HepG2 (cell line): ENCODE measurements around the gene DNM1. TPM values are rescaled to one million over a fixed set of nuclear protein-coding genes. Genes with fewer than 3 reads are reported as not detected.

Experiments used
- AGO2 ChIP-seq: fragments of 200-400 bp; formaldehyde crosslinking; optimal IDR thresholded peaks from 2 replicates; pipeline ENCODE3; 2017; ENCODE audit warnings: mild to moderate bottlenecking, low read depth, low read length, moderate library complexity
- CCDC6 ChIP-seq: sonication (generic); formaldehyde crosslinking; IDR thresholded peaks from 2 replicates; pipeline ENCODE4 v1.8.1; 2022; ENCODE audit warnings: mild to moderate bottlenecking, missing genetic modification reagents, moderate library complexity
- CENPBD1 ChIP-seq: sonication (generic); formaldehyde crosslinking; IDR thresholded peaks from 2 replicates; pipeline ENCODE4 v1.8.0; 2022; ENCODE audit warnings: missing genetic modification reagents, low read depth, mild to moderate bottlenecking, borderline replicate concordance
- CTCF ChIP-seq: sonication (generic); formaldehyde crosslinking; IDR thresholded peaks from 2 replicates; pipeline ENCODE4 v1.5.0; 2020; ENCODE audit warnings: mild to moderate bottlenecking, missing genetic modification reagents, moderate library complexity
- ESRRA ChIP-seq: sonication (generic); formaldehyde crosslinking; IDR thresholded peaks from 2 replicates; pipeline ENCODE4 v1.5.1; 2020; ENCODE audit warnings: mild to moderate bottlenecking, low read depth, missing genetic modification reagents
- ETV5 ChIP-seq: IDR thresholded peaks from 2 replicates; pipeline ENCODE4 v1.6.1; 2018; ENCODE audit warnings: missing biosample characterization, missing genetic modification reagents, inconsistent platforms, borderline replicate concordance
- GFI1 ChIP-seq: sonication (generic); formaldehyde crosslinking; IDR thresholded peaks from 2 replicates; pipeline ENCODE4 v1.5.0; 2020; ENCODE audit warnings: missing genetic modification reagents, mild to moderate bottlenecking, borderline replicate concordance
- GZF1 ChIP-seq: sonication (generic); formaldehyde crosslinking; IDR thresholded peaks from 2 replicates; pipeline ENCODE4 v1.5.1; 2020; ENCODE audit warnings: mild to moderate bottlenecking, missing genetic modification reagents
- HMGA1 ChIP-seq: sonication (generic); formaldehyde crosslinking; conservative IDR thresholded peaks from 2 replicates; pipeline ENCODE4 v1.4.0; 2020; ENCODE audit warnings: missing genetic modification reagents
- HMGXB4 ChIP-seq, 2 experiments: sonication (generic) in 1 of 2; formaldehyde crosslinking in 1 of 2; IDR thresholded peaks; 2 replicates each; pipeline versions ENCODE4 v1.4.0 to v1.6.1; 2018 to 2020; ENCODE audit warnings: missing genetic modification reagents in 2 of 2, borderline replicate concordance in 1 of 2, low read depth in 1 of 2, mild to moderate bottlenecking in 1 of 2, missing biosample characterization in 1 of 2
- MAZ ChIP-seq, 2 experiments: sonication (generic) in 1 of 2; formaldehyde crosslinking in 1 of 2; IDR thresholded peaks; 2 replicates each; pipeline versions ENCODE4 v1.5.0 to v1.6.1; 2012 to 2020; ENCODE audit warnings: low read depth in 2 of 2, mild to moderate bottlenecking in 2 of 2, borderline replicate concordance in 1 of 2, improper control_type of control experiment in 1 of 2, low read length in 1 of 2, missing genetic modification reagents in 1 of 2, moderate library complexity in 1 of 2
- MTF2 ChIP-seq: sonication (generic); formaldehyde crosslinking; IDR thresholded peaks from 2 replicates; pipeline ENCODE4 v1.5.0; 2020; ENCODE audit warnings: missing genetic modification reagents, borderline replicate concordance
- NFKB2 ChIP-seq: sonication (generic); formaldehyde crosslinking; IDR thresholded peaks from 2 replicates; pipeline ENCODE4 v1.4.0; 2020; ENCODE audit warnings: missing genetic modification reagents, borderline replicate concordance
- SIN3A ChIP-seq: IDR thresholded peaks from 2 replicates; pipeline ENCODE4 v1.6.1; 2011; ENCODE audit warnings: low read depth, mild to moderate bottlenecking, control low read depth, low read length, borderline replicate concordance
- SMYD3 ChIP-seq: sonication (generic); formaldehyde crosslinking; IDR thresholded peaks from 2 replicates; pipeline ENCODE4 v1.8.1; 2023; ENCODE audit warnings: mild to moderate bottlenecking, missing genetic modification reagents
- TEAD3 ChIP-seq: optimal IDR thresholded peaks from 2 replicates; pipeline ENCODE3; 2016; ENCODE audit warnings: borderline replicate concordance
- THAP11 ChIP-seq: IDR thresholded peaks from 2 replicates; pipeline ENCODE4 v1.6.1; 2016; ENCODE audit warnings: missing biosample characterization, missing genetic modification reagents
- U2AF1 ChIP-seq: fragments of 200-400 bp; formaldehyde crosslinking; optimal IDR thresholded peaks from 2 replicates; pipeline ENCODE3; 2017; ENCODE audit warnings: mild to moderate bottlenecking, low read depth, low read length
- ZBTB42 ChIP-seq: sonication (generic); formaldehyde crosslinking; IDR thresholded peaks from 2 replicates; pipeline ENCODE4 v1.5.0; 2020; ENCODE audit warnings: mild to moderate bottlenecking, missing genetic modification reagents
- ZMAT3 ChIP-seq: sonication (generic); formaldehyde crosslinking; conservative IDR thresholded peaks from 2 replicates; pipeline ENCODE4 v1.7.0; 2021; ENCODE audit warnings: missing genetic modification reagents
- ZNF33A ChIP-seq: sonication (generic); formaldehyde crosslinking; IDR thresholded peaks from 2 replicates; pipeline ENCODE4 v1.5.1; 2020; ENCODE audit warnings: missing genetic modification reagents, mild to moderate bottlenecking, moderate library complexity, borderline replicate concordance
- ZNF468 ChIP-seq: sonication (generic); formaldehyde crosslinking; IDR thresholded peaks from 2 replicates; pipeline ENCODE4 v1.8.0; 2022; ENCODE audit warnings: mild to moderate bottlenecking, moderate library complexity, missing genetic modification reagents
- ZNF562 ChIP-seq: sonication (generic); formaldehyde crosslinking; IDR thresholded peaks from 2 replicates; pipeline ENCODE4 v1.8.0; 2022; ENCODE audit warnings: missing genetic modification reagents, borderline replicate concordance
- polyA plus RNA-seq, 8 experiments: library from polyadenylated mRNA; depleted of rRNA in 3 of 8; stranded (reverse) in 7 of 8; unstranded in 1 of 8; fragments of >200 nt; fragmentation: Illumina TruSeq in 4 of 8; extraction: Trizol in 4 of 8; gene quantifications; 2 replicates each; pipeline versions ENCODE4 v1.2.1 to v1.2.3, GENCODE V29; 2011 to 2016; ENCODE audit warnings: low read depth in 4 of 8, missing spikeins in 1 of 8, mixed read lengths in 1 of 8; ENCODE audit not compliant: insufficient read depth in 1 of 8
- total RNA-seq, 5 experiments: library from RNA; depleted of rRNA; stranded (reverse); fragments of >200 nt; fragmentation: Illumina TruSeq; extraction: Trizol; gene quantifications; 2 replicates each; pipeline ENCODE4 v1.2.3, GENCODE V29; 2016; ENCODE audit warnings: low read depth in 1 of 5
- TF ChIP-seq, protein P1 (sequence below): sonication (generic); formaldehyde crosslinking; IDR thresholded peaks from 2 replicates; pipeline ENCODE4 v1.4.0; 2020; ENCODE audit warnings: missing genetic modification reagents

Gene DNM1
- total and polyA plus RNA-seq, 2 of the 13 experiments (the other 11 are each of a cell fraction or from before 2014, with no cell fraction given): 0.13 to 0.58 TPM

DNA sequence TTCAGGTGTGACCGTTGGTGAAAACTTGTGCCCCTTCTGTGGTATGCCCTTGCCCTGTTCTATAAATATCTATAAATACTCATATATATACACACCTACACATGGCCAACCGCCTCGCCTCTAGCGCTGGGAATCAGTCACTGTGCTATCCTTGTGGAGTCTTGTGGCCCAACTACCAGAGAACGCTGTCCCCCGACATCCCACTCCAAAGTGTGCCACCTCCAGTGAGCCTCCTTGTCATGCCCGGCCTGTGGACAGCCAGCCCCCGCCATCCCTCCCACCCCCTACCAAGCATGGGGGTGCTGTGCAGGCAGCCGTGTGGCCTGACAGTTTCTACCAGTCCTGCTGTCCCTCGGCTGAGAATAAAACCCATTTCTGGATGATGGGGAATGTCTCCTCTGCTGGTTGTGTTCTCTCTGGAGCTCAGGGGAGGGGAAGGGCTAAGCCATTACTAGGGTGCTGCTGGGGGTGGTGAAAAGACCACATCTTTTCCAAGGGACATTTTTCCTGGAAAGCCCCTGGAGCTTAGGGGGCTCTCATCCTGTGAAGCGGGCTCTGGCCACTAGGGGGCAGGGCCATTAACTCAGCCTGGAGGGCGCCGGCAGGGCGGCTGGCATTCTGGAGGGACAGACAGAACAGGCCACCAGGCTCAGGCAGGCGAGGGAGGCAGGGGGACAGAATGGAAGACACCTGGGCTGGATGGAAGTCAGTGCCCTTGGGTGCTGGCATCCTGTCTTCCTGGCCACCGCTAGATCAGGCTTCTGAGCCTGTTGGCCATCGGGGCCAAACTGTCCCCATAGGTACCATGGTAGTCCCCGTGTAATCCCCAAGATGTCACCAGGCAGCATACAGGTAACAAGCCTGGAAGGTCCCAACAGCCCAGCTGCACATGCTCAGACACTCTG lies 51.9 kb downstream of the DNM1 start (continued):
- no peak for TF ChIP-seq HMGXB4 (CRISPR knock-in tag; IDR thresholded peaks at IDR 0.05; ENCODE audit: borderline replicate concordance in 1 of 2, low read depth in 1 of 2)
- TF ChIP-seq CENPBD1: no peak
- no peak for TF ChIP-seq ZMAT3 (CRISPR knock-in tag)
- TF ChIP-seq ZNF468: 0 out of 2 replicates have a peak, but pooled peaks have one; percentile 15
- TF ChIP-seq SMYD3: no peak
- TF ChIP-seq SIN3A: no peak
- TF ChIP-seq U2AF1: no peak
- TF ChIP-seq, protein P1, sequence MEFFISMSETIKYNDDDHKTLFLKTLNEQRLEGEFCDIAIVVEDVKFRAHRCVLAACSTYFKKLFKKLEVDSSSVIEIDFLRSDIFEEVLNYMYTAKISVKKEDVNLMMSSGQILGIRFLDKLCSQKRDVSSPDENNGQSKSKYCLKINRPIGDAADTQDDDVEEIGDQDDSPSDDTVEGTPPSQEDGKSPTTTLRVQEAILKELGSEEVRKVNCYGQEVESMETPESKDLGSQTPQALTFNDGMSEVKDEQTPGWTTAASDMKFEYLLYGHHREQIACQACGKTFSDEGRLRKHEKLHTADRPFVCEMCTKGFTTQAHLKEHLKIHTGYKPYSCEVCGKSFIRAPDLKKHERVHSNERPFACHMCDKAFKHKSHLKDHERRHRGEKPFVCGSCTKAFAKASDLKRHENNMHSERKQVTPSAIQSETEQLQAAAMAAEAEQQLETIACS (CRISPR knock-in tag): no peak
- no peak for TF ChIP-seq ESRRA (CRISPR knock-in tag)
- TF ChIP-seq ETV5 (CRISPR knock-in tag): no peak
- no peak for TF ChIP-seq GFI1 (CRISPR knock-in tag)
- no peak for TF ChIP-seq NFKB2 (CRISPR knock-in tag)
- TF ChIP-seq HMGA1 (CRISPR knock-in tag): no peak
- no peak for TF ChIP-seq ZNF33A (CRISPR knock-in tag)
- TF ChIP-seq AGO2: peak; percentile 67
- TF ChIP-seq GZF1 (CRISPR knock-in tag): no peak
- 0 out of 2 replicates have a peak, but pooled peaks have one; percentile 25 for TF ChIP-seq MAZ (IDR thresholded peaks at IDR 0.05; ENCODE audit: borderline replicate concordance, low read depth, low read length)
- TF ChIP-seq MAZ (CRISPR knock-in tag; IDR thresholded peaks at IDR 0.05; ENCODE audit: low read depth): no peak
- TF ChIP-seq MTF2 (CRISPR knock-in tag): no peak
- TF ChIP-seq ZNF562: no peak
- 0 out of 2 replicates have a peak, but pooled peaks have one; percentile 15 for TF ChIP-seq THAP11 (CRISPR knock-in tag)
- TF ChIP-seq ZBTB42 (CRISPR knock-in tag): 0 out of 2 replicates have a peak, but pooled peaks have one; percentile 43
- TF ChIP-seq CCDC6 (CRISPR knock-in tag): no peak
- TF ChIP-seq TEAD3 (CRISPR knock-in tag): peak; percentile 21
- peak; percentile 80 for TF ChIP-seq CTCF
